Lower lobe of right lung (tissue), 2 donors: ENCODE data around the gene CSNK1E. TPM values are rescaled to one million over a fixed set of nuclear protein-coding genes. Genes with fewer than 3 reads are reported as not detected.

ENCODE experiments used
- ATAC-seq, 2 donors: fragments of 200-7000 bp; cut with Tn5 transposase; one replicate each; pipeline ENCODE4 v1.9.1; 2020 to 2022; ENCODE audit warnings: mild to moderate bottlenecking in 2 of 2, moderate library complexity in 2 of 2
- DNase-seq: peaks from one replicate; pipeline ENCODE4 v3.0.0-alpha.2; 2020
- H3K27ac ChIP-seq: fragments of 200-600 bp; one replicate; pipeline ENCODE4 v1.8.0; 2022
- H3K27me3 ChIP-seq: fragments of 200-600 bp; one replicate; pipeline ENCODE4 v1.8.0; 2022; ENCODE audit warnings: low read depth
- H3K36me3 ChIP-seq: fragments of 200-600 bp; one replicate; pipeline ENCODE4 v1.8.0; 2022; ENCODE audit warnings: mild to moderate bottlenecking
- H3K4me1 ChIP-seq: fragments of 200-600 bp; one replicate; pipeline ENCODE4 v1.8.0; 2022
- H3K4me3 ChIP-seq: fragments of 200-600 bp; one replicate; pipeline ENCODE4 v1.8.0; 2022; ENCODE audit warnings: mild to moderate bottlenecking
- H3K9me3 ChIP-seq: fragments of 200-600 bp; one replicate; pipeline ENCODE4 v1.8.0; 2022
- intact Hi-C: fragments of 100-400 bp; cut with DNase I; formaldehyde crosslinking; loops from one replicate; pipeline ENCODE4 v1.11.0; 2022
- total RNA-seq: library from RNA; stranded (reverse); fragmentation: NEBNext Ultra II Directional; extraction: Animal tissue kit (Norgen Biotek cat#: 25700); gene quantifications from one replicate; pipeline ENCODE4 v1.2.1, GENCODE V29; 2021
- TF ChIP-seq, protein P1 (sequence below): fragments of 200-600 bp; IDR thresholded peaks from one replicate; pipeline ENCODE4 v1.8.0; 2022; ENCODE audit warnings: antibody characterized with exemption, mild to moderate bottlenecking
- donor health status: DM: no; HTN: yes; CAD: no; lungs with severe emphysema.

CSNK1E gene
- total RNA-seq, 1 donor from 2014 or later, result 126 TPM

DNA sequence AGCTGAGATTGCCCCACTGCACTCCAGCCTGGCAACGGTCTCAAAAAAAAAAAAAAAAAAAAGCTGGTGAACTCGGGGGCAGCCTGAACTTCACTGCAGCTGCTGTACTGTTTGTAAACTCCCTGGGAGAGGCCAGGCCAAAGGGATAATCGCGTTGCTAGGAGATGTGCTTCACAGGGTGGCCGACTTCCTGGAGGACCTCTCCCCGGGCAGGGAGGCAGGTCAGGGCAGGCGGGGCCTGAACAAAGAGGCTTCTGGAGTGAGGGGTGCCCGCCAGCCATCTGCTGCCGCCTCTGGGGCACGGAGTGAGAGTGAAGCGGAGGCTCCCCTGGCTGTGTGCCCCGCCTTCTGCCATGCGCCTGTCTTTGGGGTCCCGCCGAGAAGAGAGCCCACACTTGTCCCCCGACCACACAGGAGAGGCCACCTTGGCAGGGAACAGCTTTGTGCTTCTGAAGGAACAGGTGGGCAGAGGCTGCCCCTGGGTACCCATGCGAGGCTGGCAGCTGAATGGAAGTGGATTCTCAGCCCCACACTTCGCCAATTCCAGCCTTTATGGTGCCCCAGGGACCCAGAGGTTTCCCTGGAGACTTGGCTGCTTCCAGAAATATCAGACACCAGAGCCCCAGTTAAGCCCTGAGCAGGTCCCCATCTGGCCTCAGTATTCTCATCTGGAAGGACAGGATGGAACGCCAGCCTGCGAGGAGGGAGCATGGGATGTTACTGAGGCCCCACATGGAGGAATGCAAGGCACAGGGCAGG lies 74.0 kb downstream of the CSNK1E start:
- ATAC-seq (peak; percentile 17 to 68), DNase-seq (no peak)
- TF ChIP-seq, protein P1, sequence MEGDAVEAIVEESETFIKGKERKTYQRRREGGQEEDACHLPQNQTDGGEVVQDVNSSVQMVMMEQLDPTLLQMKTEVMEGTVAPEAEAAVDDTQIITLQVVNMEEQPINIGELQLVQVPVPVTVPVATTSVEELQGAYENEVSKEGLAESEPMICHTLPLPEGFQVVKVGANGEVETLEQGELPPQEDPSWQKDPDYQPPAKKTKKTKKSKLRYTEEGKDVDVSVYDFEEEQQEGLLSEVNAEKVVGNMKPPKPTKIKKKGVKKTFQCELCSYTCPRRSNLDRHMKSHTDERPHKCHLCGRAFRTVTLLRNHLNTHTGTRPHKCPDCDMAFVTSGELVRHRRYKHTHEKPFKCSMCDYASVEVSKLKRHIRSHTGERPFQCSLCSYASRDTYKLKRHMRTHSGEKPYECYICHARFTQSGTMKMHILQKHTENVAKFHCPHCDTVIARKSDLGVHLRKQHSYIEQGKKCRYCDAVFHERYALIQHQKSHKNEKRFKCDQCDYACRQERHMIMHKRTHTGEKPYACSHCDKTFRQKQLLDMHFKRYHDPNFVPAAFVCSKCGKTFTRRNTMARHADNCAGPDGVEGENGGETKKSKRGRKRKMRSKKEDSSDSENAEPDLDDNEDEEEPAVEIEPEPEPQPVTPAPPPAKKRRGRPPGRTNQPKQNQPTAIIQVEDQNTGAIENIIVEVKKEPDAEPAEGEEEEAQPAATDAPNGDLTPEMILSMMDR, result no peak
- H3K4me3 ChIP-seq, result no peak overlapping the region
- H3K27ac ChIP-seq, result peak overlapping the region; percentile 47
- H3K36me3 ChIP-seq, result peaks cover 47% of the 10 kb centered on the region
- no peaks in the 10 kb centered on the region for H3K27me3 ChIP-seq
- intact Hi-C loops, result no loop called here
- no peaks in the 10 kb centered on the region for H3K9me3 ChIP-seq
- peaks cover 41% of the 10 kb centered on the region for H3K4me1 ChIP-seq

GRCh38 chr22:38240734-38241252 lies 76.4 kb downstream of the CSNK1E start:
- DNase-seq, result no peak
- TF ChIP-seq, protein P1, result no peak
- peaks cover 37% of the 10 kb centered on the region for H3K36me3 ChIP-seq
- no peaks in the 10 kb centered on the region for H3K9me3 ChIP-seq
- intact Hi-C loops, result no loop called here
- H3K27ac ChIP-seq, result no peak overlapping the region
- H3K4me3 ChIP-seq, result no peak overlapping the region
- H3K4me1 ChIP-seq, result peaks cover 52% of the 10 kb centered on the region
- ATAC-seq, result no peak
- no peaks in the 10 kb centered on the region for H3K27me3 ChIP-seq

Other genes starting within 250 kb of the CSNK1E start
- gene SLC16A8, start 233.2 kb downstream of the CSNK1E start, total RNA-seq, result 0.24 TPM
- gene BAIAP2L2, start 206.7 kb downstream of the CSNK1E start, total RNA-seq, result 0.44 TPM
- 60.8 TPM for gene PLA2G6, start 135.6 kb downstream of the CSNK1E start, total RNA-seq
- 41.3 TPM for gene MAFF, start 115.4 kb downstream of the CSNK1E start, total RNA-seq
- 77.7 TPM for gene TMEM184B, start 44.4 kb downstream of the CSNK1E start, total RNA-seq
- not detected for gene KCNJ4, start 137.8 kb upstream of the CSNK1E start, total RNA-seq
- gene KDELR3, start 150.7 kb upstream of the CSNK1E start, total RNA-seq, result 8.3 TPM
- gene DDX17, start 188.9 kb upstream of the CSNK1E start, total RNA-seq, result 457 TPM